Epithelial cell of esophagus (primary cell): ENCODE measurements around the gene ZACN.

Experiments
- DNase-seq: peaks from one replicate; pipeline ENCODE4 v3.0.0; 2010; ENCODE audit warnings: low read depth
- H3K4me3 ChIP-seq: 2 replicates; pipeline ENCODE4 v1.5.1; 2011; ENCODE audit warnings: mild to moderate bottlenecking, low read length, control low read depth
- CTCF ChIP-seq: IDR thresholded peaks from 2 replicates; pipeline ENCODE4 v1.5.1; 2011; ENCODE audit warnings: low read depth, mild to moderate bottlenecking, low read length, control low read depth, inconsistent platforms; ENCODE audit not compliant: insufficient read depth; ENCODE audit errors: missing control alignments

Gene ZACN

GRCh38 chr17:76079535-76079955 is 563 bp downstream of the ZACN start:
- no peak overlapping the region for H3K4me3 ChIP-seq
- DNase-seq, result no peak
- no peak for TF ChIP-seq CTCF

- H3K4me3 ChIP-seq, result no peak overlapping the region
- TF ChIP-seq CTCF, result no peak
- no peak for DNase-seq
Observed at GRCh38 chr17:76079956-76080767, 1.2 kb downstream of the ZACN start.

- no peak for TF ChIP-seq CTCF
- no peak overlapping the region for H3K4me3 ChIP-seq
Observed at GRCh38 chr17:76080768-76081287, 1.8 kb downstream of the ZACN start.

GRCh38 chr17:76081295-76082210 is 2.6 kb downstream of the ZACN start:
- TF ChIP-seq CTCF, result no peak
- H3K4me3 ChIP-seq, result no peak overlapping the region
- DNase-seq, result no peak

More at GRCh38 chr17:76080768-76081287, 1.8 kb downstream of the ZACN start:
- no peak for DNase-seq

GRCh38 chr17:76082326-76083251 is 3.6 kb downstream of the ZACN start:
- H3K4me3 ChIP-seq, result no peak overlapping the region
- DNase-seq, result no peak
- TF ChIP-seq CTCF, result no peak

- no peak for DNase-seq
- no peak overlapping the region for H3K4me3 ChIP-seq
- no peak for TF ChIP-seq CTCF
Observed at GRCh38 chr17:76083536-76084182, 4.7 kb downstream of the ZACN start.
